Omental fat pad (tissue), 4 donors: ENCODE measurements around the gene EPO. TPM values are rescaled to one million over a fixed set of nuclear protein-coding genes. Genes with fewer than 3 reads are reported as not detected.

Source experiments
- ATAC-seq: fragments of 150-250 bp; one replicate; pipeline ENCODE4 v1.9.1; 2016; ENCODE audit warnings: mild to moderate bottlenecking, moderate library complexity; ENCODE audit not compliant: low FRiP score
- DNase-seq: peaks from one replicate; pipeline ENCODE4 v3.0.0-alpha.2; 2019; ENCODE audit warnings: low spot score
- CTCF ChIP-seq, 3 donors: fragments of 450-650 bp; IDR thresholded peaks; one replicate each; pipeline ENCODE4 v1.5.1; 2016 to 2017; ENCODE audit warnings: antibody characterized with exemption in 3 of 3, mild to moderate bottlenecking in 3 of 3, moderate library complexity in 2 of 3
- total RNA-seq, 4 donors: library from RNA; depleted of rRNA; stranded (reverse); fragments of >200 nt; gene quantifications; one replicate each; pipeline ENCODE4 v1.1.0, GENCODE V29; 2016

EPO gene
- total RNA-seq = not detected

DNA sequence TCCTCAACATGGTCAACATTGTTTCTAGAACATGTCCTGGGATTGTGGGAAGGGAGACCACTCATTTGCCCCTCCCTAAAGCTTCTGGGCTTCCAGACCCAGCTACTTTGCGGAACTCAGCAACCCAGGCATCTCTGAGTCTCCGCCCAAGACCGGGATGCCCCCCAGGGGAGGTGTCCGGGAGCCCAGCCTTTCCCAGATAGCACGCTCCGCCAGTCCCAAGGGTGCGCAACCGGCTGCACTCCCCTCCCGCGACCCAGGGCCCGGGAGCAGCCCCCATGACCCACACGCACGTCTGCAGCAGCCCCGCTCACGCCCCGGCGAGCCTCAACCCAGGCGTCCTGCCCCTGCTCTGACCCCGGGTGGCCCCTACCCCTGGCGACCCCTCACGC lies at the start of gene EPO:
Gene EPO (plus strand): TSS at position 190 of the 392 bp plus-strand sequence. CDS start 513 bp downstream, outside the sequence.
- DNase-seq (no peak), ATAC-seq (no peak)
- TF ChIP-seq CTCF (IDR thresholded peaks at IDR 0.05) = no peak

- ATAC-seq (no peak), DNase-seq (no peak)
- TF ChIP-seq CTCF (IDR thresholded peaks at IDR 0.05) = no peak
Observed at GRCh38 chr7:100671353-100672327, 48.6 kb upstream of the EPO start.

DNA sequence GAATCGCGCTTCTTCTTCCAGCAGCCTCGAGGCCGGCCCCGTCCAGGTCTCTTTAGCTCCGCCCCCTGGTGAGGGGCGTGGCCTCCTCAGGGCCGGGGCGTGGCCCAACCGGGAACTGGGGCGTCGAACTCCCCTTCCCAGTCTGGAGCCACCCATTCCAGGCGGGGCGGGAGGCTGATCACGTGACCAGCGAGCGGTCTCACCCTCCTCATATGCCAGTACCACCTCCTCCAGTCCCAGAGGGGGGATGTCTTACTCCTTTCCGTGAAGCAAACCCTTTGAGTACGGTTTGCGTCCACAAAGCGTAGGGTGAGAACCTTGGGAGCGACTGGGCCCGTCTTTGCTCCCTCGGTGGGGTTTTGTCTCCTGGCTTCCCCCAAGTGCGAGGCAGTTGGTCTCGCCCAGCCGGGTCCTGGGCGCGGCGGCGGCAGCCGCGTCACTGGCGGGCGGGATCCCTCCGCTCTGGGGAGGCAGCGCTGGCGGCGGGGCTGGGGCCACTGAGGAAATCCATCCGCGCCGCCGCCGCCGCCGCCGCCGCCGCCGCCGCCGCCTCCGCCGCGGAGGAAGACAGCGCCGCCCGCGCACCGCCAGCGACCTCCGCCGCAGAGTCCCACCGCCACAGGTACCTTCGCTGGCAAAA lies 46.8 kb upstream of the EPO start, which contains the start of gene GNB2:
Gene GNB2 (plus strand): TSS at position 439 of the 640 bp plus-strand sequence. CDS start 2,526 bp downstream, outside the sequence.
- DNase-seq = peak; percentile 98
- TF ChIP-seq CTCF (IDR thresholded peaks at IDR 0.05) = no peak
- ATAC-seq = peak; percentile 93

GRCh38 chr7:100673942-100674410 lies 46.3 kb upstream of the EPO start:
- DNase-seq = no peak
- TF ChIP-seq CTCF (IDR thresholded peaks at IDR 0.05) = no peak
- no peak for ATAC-seq

- no peak for TF ChIP-seq CTCF (IDR thresholded peaks at IDR 0.05)
- no peak for ATAC-seq
- DNase-seq = no peak
Observed at GRCh38 chr7:100674411-100675104, 45.7 kb upstream of the EPO start.

DNA sequence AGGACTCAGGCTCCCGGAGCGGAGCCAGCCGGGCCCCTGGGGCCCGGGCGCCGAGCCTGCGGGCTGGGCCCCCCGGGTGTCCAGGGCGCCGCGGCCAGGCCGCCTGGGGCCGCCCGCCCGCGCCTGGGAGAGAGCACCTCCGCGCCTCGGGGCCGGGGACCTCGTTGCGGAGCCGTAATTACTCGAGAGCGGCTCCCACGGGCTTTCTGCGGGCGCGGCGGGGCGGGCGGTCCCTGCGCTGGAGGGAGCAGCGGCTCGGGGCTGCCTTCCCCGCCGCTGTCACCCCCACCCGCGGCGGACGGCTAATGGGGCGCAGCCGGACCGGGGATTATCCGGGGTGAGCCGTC lies 45.2 kb upstream of the EPO start:
- DNase-seq (no peak), ATAC-seq (no peak)
- no peak for TF ChIP-seq CTCF (IDR thresholded peaks at IDR 0.05)
